Mesendoderm (in vitro differentiated cells): ENCODE measurements around the gene ZCCHC18. TPM values are rescaled to one million over a fixed set of nuclear protein-coding genes. Genes with fewer than 3 reads are reported as not detected.
"Not testable (repeated sequence)": the region's sequence is repeated elsewhere in the genome, so short reads cannot be mapped to it uniquely, and the experiment has no call there.

Experiments used
- DNase-seq: peaks from one replicate; pipeline ENCODE4 v3.0.0; 2013
- H2AK5ac ChIP-seq: 2 replicates; pipeline ENCODE4 v1.6.1; 2013; ENCODE audit warnings: low read length, inconsistent platforms
- H2BK120ac ChIP-seq: 2 replicates; pipeline ENCODE4 v1.6.1; 2013; ENCODE audit warnings: low read depth, mild to moderate bottlenecking, low read length, moderate library complexity, mixed read lengths
- H2BK15ac ChIP-seq: replicated peaks from 2 replicates; pipeline ENCODE4 v1.6.1; 2013; ENCODE audit warnings: low read depth, mild to moderate bottlenecking, moderate library complexity
- H2BK5ac ChIP-seq: 2 replicates; pipeline ENCODE4 v1.6.1; 2013; ENCODE audit warnings: low read length, inconsistent platforms
- H3K18ac ChIP-seq: 2 replicates; pipeline ENCODE4 v1.6.1; 2013; ENCODE audit warnings: mild to moderate bottlenecking, low read length, mixed read lengths
- H3K23ac ChIP-seq: one replicate; pipeline ENCODE4 v1.6.1; 2013; ENCODE audit warnings: low read length
- H3K27ac ChIP-seq: 2 replicates; pipeline ENCODE4 v1.5.1; 2013; ENCODE audit warnings: low read depth, mild to moderate bottlenecking, inconsistent platforms, low read length, moderate library complexity
- H3K27me3 ChIP-seq: 2 replicates; pipeline ENCODE4 v1.6.1; 2013; ENCODE audit warnings: low read length, control low read depth, mild to moderate bottlenecking, inconsistent platforms; ENCODE audit not compliant: insufficient read depth, poor library complexity
- H3K36me3 ChIP-seq: 2 replicates; pipeline ENCODE4 v1.6.1; 2013; ENCODE audit warnings: low read length, inconsistent platforms; ENCODE audit not compliant: control insufficient read depth, insufficient read depth
- H3K4ac ChIP-seq: one replicate; pipeline ENCODE4 v1.6.1; 2013; ENCODE audit warnings: low read depth, mild to moderate bottlenecking, low read length, moderate library complexity
- H3K4me1 ChIP-seq: 2 replicates; pipeline ENCODE4 v1.6.1; 2013; ENCODE audit warnings: low read depth, low read length, inconsistent platforms; ENCODE audit not compliant: control insufficient read depth
- H3K4me2 ChIP-seq: 2 replicates; pipeline ENCODE4 v1.6.1; 2013; ENCODE audit warnings: low read length
- H3K4me3 ChIP-seq: 2 replicates; pipeline ENCODE4 v1.5.1; 2013; ENCODE audit warnings: mild to moderate bottlenecking, low read length
- H3K56ac ChIP-seq: one replicate; pipeline ENCODE4 v1.6.1; 2013; ENCODE audit warnings: low read length
- H3K79me1 ChIP-seq: 2 replicates; pipeline ENCODE4 v1.6.1; 2013; ENCODE audit warnings: low read length, inconsistent platforms
- H3K79me2 ChIP-seq: 2 replicates; pipeline ENCODE4 v1.6.1; 2013; ENCODE audit warnings: mild to moderate bottlenecking, low read length; ENCODE audit not compliant: control insufficient read depth, insufficient read depth
- H3K9ac ChIP-seq: 2 replicates; pipeline ENCODE4 v1.6.1; 2013; ENCODE audit warnings: low read length, inconsistent platforms
- H4K5ac ChIP-seq: one replicate; pipeline ENCODE4 v1.6.1; 2013; ENCODE audit warnings: low read length
- H4K8ac ChIP-seq: one replicate; pipeline ENCODE4 v1.6.1; 2013; ENCODE audit warnings: low read depth, mild to moderate bottlenecking, control low read depth, low read length, moderate library complexity
- WGBS: extraction: QIAGEN DNeasy Blood & Tissue Kit; methylation state at CpG from one replicate; pipeline ENCODE4 v1.1.7; 2013; ENCODE audit warnings: low lambda C conversion rate, missing lambda C conversion rate; ENCODE audit not compliant: insufficient coverage; ENCODE audit errors: extremely low coverage; 5-methylcytosine and 5-hydroxymethylcytosine counted together
- polyA plus RNA-seq, 2 experiments: library from polyadenylated mRNA; stranded (reverse); fragments of 200-250 nt; gene quantifications; one replicate each; pipeline ENCODE4 v1.2.3, GENCODE V29; 2013

Gene ZCCHC18
- 0.97 TPM for polyA plus RNA-seq (2013, experiment 1 of 2)
- 1.2 TPM for polyA plus RNA-seq (2013, experiment 2 of 2)

- peak within 1 kb of the TSS; percentile 87 for H3K56ac ChIP-seq
- no peaks in the 10 kb centered on the region for H3K36me3 ChIP-seq
- no peak within 1 kb of the TSS for H2BK120ac ChIP-seq
- H3K79me2 ChIP-seq = no peaks in the 10 kb centered on the region
- peak within 1 kb of the TSS; percentile 72 for H3K18ac ChIP-seq
- H3K27me3 ChIP-seq = no peaks in the 10 kb centered on the region
- H3K4me2 ChIP-seq = peak within 1 kb of the TSS; percentile 61
- peak within 1 kb of the TSS; percentile 76 for H3K9ac ChIP-seq
- H2AK5ac ChIP-seq = no peak within 1 kb of the TSS
- no peak within 1 kb of the TSS for H2BK5ac ChIP-seq
- H3K27ac ChIP-seq = no peak within 1 kb of the TSS
- H4K8ac ChIP-seq = peak within 1 kb of the TSS; percentile 28
- DNase-seq = peak; percentile 82
- H3K4ac ChIP-seq = no peak within 1 kb of the TSS
- H3K23ac ChIP-seq = no peak within 1 kb of the TSS
- no peaks in the 10 kb centered on the region for H3K79me1 ChIP-seq
- H2BK15ac ChIP-seq = no peak within 1 kb of the TSS
- no peaks in the 10 kb centered on the region for H3K4me1 ChIP-seq
- no peak within 1 kb of the TSS for H4K5ac ChIP-seq
- WGBS = no CpG with 5 or more reads among the region's 67 CpGs
- peak within 1 kb of the TSS; percentile 39 for H3K4me3 ChIP-seq
These were observed at the start of gene ZCCHC18 for GRCh38 chrX:104112326-104112951. Gene ZCCHC18 (plus strand): TSS chrX:104112523. CDS start chrX:104114112, 1,589 bp downstream.

GRCh38 chrX:104062636-104063035, 49.7 kb upstream of the ZCCHC18 start:
- H2AK5ac ChIP-seq, H2BK15ac ChIP-seq, H3K79me1 ChIP-seq, H3K56ac ChIP-seq, H3K36me3 ChIP-seq, H2BK5ac ChIP-seq, H3K27ac ChIP-seq, H3K23ac ChIP-seq, H3K4me1 ChIP-seq, H3K27me3 ChIP-seq, H4K8ac ChIP-seq, H3K4me3 ChIP-seq, H3K4ac ChIP-seq, H2BK120ac ChIP-seq, H4K5ac ChIP-seq, H3K79me2 ChIP-seq, H3K9ac ChIP-seq, H3K4me2 ChIP-seq, H3K18ac ChIP-seq, DNase-seq: not testable (repeated sequence)
- WGBS = no CpG with 5 or more reads among the region's 18 CpGs

GRCh38 chrX:104075778-104076445, 36.4 kb upstream of the ZCCHC18 start, which contains the start of gene TMSB15C:
Gene TMSB15C (minus strand): TSS chrX:104076236.
- not testable (repeated sequence) for H4K5ac ChIP-seq, H2AK5ac ChIP-seq, H3K56ac ChIP-seq, H3K4ac ChIP-seq, H3K4me2 ChIP-seq, H3K27me3 ChIP-seq, H3K79me1 ChIP-seq, DNase-seq, H3K9ac ChIP-seq, H2BK5ac ChIP-seq, H3K27ac ChIP-seq, H3K23ac ChIP-seq, H4K8ac ChIP-seq, H3K18ac ChIP-seq, H2BK15ac ChIP-seq, H2BK120ac ChIP-seq, H3K79me2 ChIP-seq, H3K4me1 ChIP-seq, H3K36me3 ChIP-seq, H3K4me3 ChIP-seq
- whole genome bisulfite sequencing = no CpG with 5 or more reads among the region's 46 CpGs

GRCh38 chrX:104077854-104078253, 34.5 kb upstream of the ZCCHC18 start:
- not testable (repeated sequence) for H3K4me1 ChIP-seq, H3K79me2 ChIP-seq, H2AK5ac ChIP-seq, H3K4me2 ChIP-seq, H3K4ac ChIP-seq, H3K56ac ChIP-seq, H2BK15ac ChIP-seq, H2BK5ac ChIP-seq, H3K27me3 ChIP-seq, H3K79me1 ChIP-seq, H3K27ac ChIP-seq, H3K18ac ChIP-seq, H3K4me3 ChIP-seq, H3K36me3 ChIP-seq, H2BK120ac ChIP-seq, H3K23ac ChIP-seq, H3K9ac ChIP-seq, DNase-seq, H4K8ac ChIP-seq, H4K5ac ChIP-seq
- WGBS = no CpG with 5 or more reads among the region's 6 CpGs

GRCh38 chrX:104084063-104084462, 28.3 kb upstream of the ZCCHC18 start:
- Histone ChIP-seq H3K56ac (no peak overlapping the region), H2BK5ac (no peak overlapping the region), H3K4me1 (no peaks in the 10 kb centered on the region), H3K79me1 (no peaks in the 10 kb centered on the region), H3K4me3 (no peak overlapping the region), H3K9ac (no peak overlapping the region), H3K18ac (no peak overlapping the region), H2AK5ac (no peak overlapping the region), H3K4me2 (no peak overlapping the region), H2BK15ac (no peak overlapping the region), H3K79me2 (no peaks in the 10 kb centered on the region), H3K36me3 (no peaks in the 10 kb centered on the region), H3K27ac (no peak overlapping the region), H3K27me3 (no peaks in the 10 kb centered on the region), H3K23ac (no peak overlapping the region), H2BK120ac (no peak overlapping the region), H4K8ac (no peak overlapping the region), H4K5ac (no peak overlapping the region), H3K4ac (no peak overlapping the region)
- no CpG with 5 or more reads among the region's 4 CpGs for WGBS
- no peak for DNase-seq
